ENCODE results near the gene SH3RF2. TPM values are rescaled to one million over a fixed set of nuclear protein-coding genes. Genes with fewer than 3 reads are reported as not detected.

Gene SH3RF2
- polyA plus RNA-seq, 3 donors = not detected

GRCh38 chr5:146034605-146035004 is 98.2 kb downstream of the SH3RF2 start:
- Histone ChIP-seq H3K4me3 (replicated peaks in 1 of 3; ENCODE audit: low read depth in 2 of 3, low read length in 3 of 3) (no peak overlapping the region), H3K9ac (ENCODE audit: insufficient read depth, low read length, poor library complexity, severe bottlenecking) (no peak overlapping the region), H2AFZ (ENCODE audit: insufficient read depth, low read depth, low read length, poor library complexity, severe bottlenecking) (no peak overlapping the region), H3K4me2 (replicated peaks; ENCODE audit: extremely low read depth, low read length, poor library complexity, severe bottlenecking) (no peak overlapping the region), H3K4me1 (ENCODE audit: control insufficient read depth in 1 of 2, insufficient read depth in 2 of 2, low read length in 2 of 2) (peaks cover 4 to 7% of the 10 kb centered on the region in 2 donors), H3K9me3 (replicated peaks in 1 of 2; ENCODE audit: control insufficient read depth in 1 of 2, insufficient read depth in 1 of 2, low read length in 2 of 2) (no peaks in the 10 kb centered on the region), H3K79me2 (ENCODE audit: insufficient read depth, low read length) (no peaks in the 10 kb centered on the region), H3K27me3 (ENCODE audit: control insufficient read depth in 2 of 2, insufficient read depth in 2 of 2, low read length in 2 of 2) (no peaks in the 10 kb centered on the region), H4K20me1 (ENCODE audit: insufficient read depth, low read length) (no peaks in the 10 kb centered on the region), H3K36me3 (replicated peaks in 1 of 2; ENCODE audit: control insufficient read depth in 1 of 2, insufficient read depth in 2 of 2, low read length in 2 of 2) (no peaks in the 10 kb centered on the region), H3K27ac (ENCODE audit: low read depth in 1 of 2, low read length in 2 of 2) (no peak overlapping the region)
- intact Hi-C loops (cut with micrococcal nuclease) = no loop called here
- TF ChIP-seq CTCF (IDR thresholded peaks at IDR 0.05) = no peak
- no peak for DNase-seq
- Mint-ChIP-seq H3K9me3 (no peaks in the 10 kb centered on the region), H3K4me3 (peak overlapping the region in 1 of 2 donors; percentile 7), H3K27ac (no peak overlapping the region), H3K36me3 (no peaks in the 10 kb centered on the region), H3K27me3 (ENCODE audit: low read depth in 3 of 3) (peaks cover 0 to 2% (median 0%) of the 10 kb centered on the region in 3 donors), H3K4me1 (peaks cover 17% of the 10 kb centered on the region)
- WGBS (ENCODE audit: insufficient coverage) = 0% methylated on average over 1 of the region's 4 CpGs

GRCh38 chr5:146039420-146039819 is 103.0 kb downstream of the SH3RF2 start:
- no peaks in the 10 kb centered on the region for H3K9me3 Mint-ChIP-seq
- H3K9ac ChIP-seq (ENCODE audit: insufficient read depth, low read length, poor library complexity, severe bottlenecking) = no peak overlapping the region
- TF ChIP-seq CTCF (IDR thresholded peaks at IDR 0.05) = no peak
- peak overlapping the region; percentile 2 to 73 (median 30) for H3K27ac Mint-ChIP-seq
- H3K4me3 ChIP-seq (replicated peaks in 1 of 3; ENCODE audit: low read depth in 2 of 3, low read length in 3 of 3) = no peak overlapping the region
- H3K4me2 ChIP-seq (replicated peaks; ENCODE audit: extremely low read depth, low read length, poor library complexity, severe bottlenecking) = no peak overlapping the region
- H3K36me3 ChIP-seq (replicated peaks in 1 of 2; ENCODE audit: control insufficient read depth in 1 of 2, insufficient read depth in 2 of 2, low read length in 2 of 2) = no peaks in the 10 kb centered on the region
- H3K4me1 ChIP-seq (ENCODE audit: control insufficient read depth in 1 of 2, insufficient read depth in 2 of 2, low read length in 2 of 2) = peaks cover 20 to 30% of the 10 kb centered on the region in 2 donors
- no peaks in the 10 kb centered on the region for H3K79me2 ChIP-seq (ENCODE audit: insufficient read depth, low read length)
- peak; percentile 32 to 56 (median 54) for DNase-seq
- no peaks in the 10 kb centered on the region for H3K27me3 ChIP-seq (ENCODE audit: control insufficient read depth in 2 of 2, insufficient read depth in 2 of 2, low read length in 2 of 2)
- intact Hi-C loops (cut with micrococcal nuclease) = no loop called here
- H3K27ac ChIP-seq (ENCODE audit: low read depth in 1 of 2, low read length in 2 of 2) = peak overlapping the region in 1 of 2 donors; percentile 52
- no peaks in the 10 kb centered on the region for H3K36me3 Mint-ChIP-seq
- no peaks in the 10 kb centered on the region for H4K20me1 ChIP-seq (ENCODE audit: insufficient read depth, low read length)
- H3K9me3 ChIP-seq (replicated peaks in 1 of 2; ENCODE audit: control insufficient read depth in 1 of 2, insufficient read depth in 1 of 2, low read length in 2 of 2) = no peaks in the 10 kb centered on the region
- peaks cover 0 to 9% (median 1%) of the 10 kb centered on the region in 3 donors for H3K27me3 Mint-ChIP-seq (ENCODE audit: low read depth in 3 of 3)
- WGBS (ENCODE audit: insufficient coverage) = 100% methylated on average over 2 of the region's 3 CpGs
- H3K4me3 Mint-ChIP-seq = no peak overlapping the region
- no peak overlapping the region for H2AFZ ChIP-seq (ENCODE audit: insufficient read depth, low read depth, low read length, poor library complexity, severe bottlenecking)
- H3K4me1 Mint-ChIP-seq = peaks cover 38% of the 10 kb centered on the region

All from CD14-positive monocyte (primary cell).